GM18517 (cell line): ENCODE data around the gene ARHGEF16.

Source experiments
- ATAC-seq: cut with Tn5 transposase; IDR thresholded peaks from one replicate; pipeline ENCODE4 v1.9.1; 2021; ENCODE audit warnings: mild to moderate bottlenecking, moderate library complexity; ENCODE audit not compliant: unreplicated experiment

ARHGEF16 gene

GRCh38 chr1:3466366-3467075 is 12.1 kb downstream of the ARHGEF16 start:
- no peak for ATAC-seq

DNA sequence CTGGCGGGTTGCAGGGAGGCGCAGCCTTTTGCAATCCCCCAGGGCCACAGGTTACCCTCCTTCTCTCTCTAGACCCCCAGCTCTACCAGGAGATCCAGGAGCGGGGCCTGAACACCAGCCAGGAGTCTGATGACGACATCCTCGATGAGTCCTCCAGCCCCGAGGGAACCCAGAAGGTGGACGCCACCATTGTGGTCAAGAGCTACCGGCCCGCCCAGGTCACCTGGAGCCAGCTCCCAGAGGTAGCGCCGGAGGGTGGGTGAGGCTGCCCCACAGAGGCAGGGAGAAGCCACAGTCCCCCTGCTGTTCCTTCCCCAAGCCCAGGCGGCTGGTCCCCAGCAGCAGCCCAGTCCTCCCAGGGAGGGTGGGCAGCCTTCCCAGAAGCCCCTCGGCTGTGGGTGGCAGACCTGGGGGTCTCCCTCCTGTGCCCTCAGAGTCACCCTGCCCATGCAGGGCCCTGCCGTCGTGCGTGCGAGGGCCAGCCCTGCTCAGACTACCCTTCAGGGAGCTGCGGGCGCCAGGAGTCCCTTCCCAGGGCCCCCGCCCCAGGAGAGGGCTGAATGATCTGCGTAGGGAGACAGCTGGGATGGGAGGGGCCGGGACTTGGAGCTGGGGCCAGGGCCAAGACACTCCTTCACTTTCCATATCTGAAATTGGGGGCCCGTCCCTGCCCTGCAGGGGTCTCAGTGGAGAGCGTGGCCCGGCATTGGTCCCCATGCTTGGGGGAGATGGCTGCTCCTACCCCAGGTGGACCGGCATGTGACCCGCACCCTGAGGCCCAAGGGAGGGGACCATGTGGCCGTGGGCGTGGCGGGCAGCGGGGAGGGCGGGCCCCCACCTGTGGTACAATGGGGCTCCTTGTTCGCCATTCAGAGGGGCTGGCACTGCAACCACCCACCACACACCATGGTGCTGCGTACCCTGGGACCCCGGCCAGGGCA is 12.9 kb downstream of the ARHGEF16 start:
- no peak for ATAC-seq

DNA sequence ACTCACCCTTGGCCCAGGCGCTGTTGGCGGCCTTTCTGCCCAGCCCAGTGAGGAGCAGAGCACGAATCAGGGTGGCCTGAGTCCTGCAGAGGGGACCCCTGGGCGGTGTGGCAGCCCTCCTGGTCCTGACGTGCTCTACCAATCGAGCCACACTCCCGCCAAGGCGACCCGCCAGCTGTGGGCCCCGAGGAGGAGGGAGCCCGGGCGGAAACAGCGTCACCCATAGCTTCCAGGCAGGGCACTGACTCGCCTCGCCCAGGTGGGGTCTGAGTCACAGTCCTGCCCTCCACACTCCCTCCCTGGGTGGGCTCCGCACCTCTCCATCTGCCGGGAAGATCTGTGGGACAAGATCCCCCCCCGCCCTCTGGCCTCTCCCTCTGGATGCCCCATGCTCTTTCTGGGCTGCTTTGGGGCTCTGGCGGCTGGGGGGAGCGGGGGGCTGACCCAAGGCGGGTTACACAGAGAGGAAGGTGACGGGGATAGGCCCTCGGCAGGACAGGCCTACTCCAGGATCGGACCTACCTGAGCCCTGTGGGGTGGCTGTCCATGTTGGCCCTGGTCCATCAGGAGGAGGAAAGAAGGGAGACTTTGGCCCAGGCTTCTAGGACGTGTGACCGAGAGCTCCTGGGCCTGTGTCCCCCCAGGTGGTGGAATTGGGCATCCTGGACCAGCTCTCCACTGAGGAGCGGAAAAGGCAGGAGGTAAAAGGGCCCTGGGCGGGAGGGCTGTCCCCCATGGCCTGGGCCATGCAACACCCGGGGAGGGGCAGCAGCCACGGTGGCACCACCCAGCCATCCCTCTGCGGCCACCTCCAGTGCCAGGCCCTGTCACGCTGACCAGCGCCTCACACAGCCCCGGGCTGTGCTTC is 14.0 kb downstream of the ARHGEF16 start:
- ATAC-seq: no peak

DNA sequence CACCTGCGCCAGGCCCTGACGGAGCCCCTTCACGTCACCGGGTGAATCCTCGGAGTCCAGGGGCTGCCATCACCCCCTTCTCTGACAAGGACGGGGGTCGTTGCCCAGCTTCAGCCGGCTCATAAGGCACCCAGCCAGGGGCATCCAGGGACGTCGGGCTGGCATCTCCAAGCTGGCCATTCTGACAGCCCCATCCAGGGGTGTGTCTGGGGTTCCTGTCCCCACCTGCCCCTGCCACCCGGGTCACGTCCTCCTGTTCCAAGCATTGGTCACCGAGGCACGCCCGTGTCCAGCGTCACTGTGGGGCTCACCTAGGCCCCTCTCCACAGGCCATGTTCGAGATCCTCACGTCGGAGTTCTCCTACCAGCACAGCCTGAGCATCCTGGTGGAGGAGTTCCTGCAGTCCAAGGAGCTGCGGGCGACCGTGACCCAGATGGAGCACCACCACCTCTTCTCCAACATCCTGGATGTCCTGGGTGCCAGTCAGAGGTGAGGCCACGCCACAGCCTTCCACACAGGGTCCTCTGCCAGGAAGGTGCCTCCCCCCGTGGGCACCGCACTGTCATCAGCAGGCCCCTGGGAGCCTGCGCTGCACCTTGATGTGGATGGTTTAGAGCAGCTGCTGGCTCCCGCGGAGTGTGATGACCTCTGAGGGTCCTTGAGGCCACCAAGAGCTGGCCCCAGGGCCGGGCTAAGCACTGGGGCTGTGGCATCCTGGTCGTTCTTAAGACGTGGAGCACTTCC is 14.8 kb downstream of the ARHGEF16 start:
- no peak for ATAC-seq

GRCh38 chr1:3469849-3470649 is 15.6 kb downstream of the ARHGEF16 start:
- ATAC-seq: no peak

DNA sequence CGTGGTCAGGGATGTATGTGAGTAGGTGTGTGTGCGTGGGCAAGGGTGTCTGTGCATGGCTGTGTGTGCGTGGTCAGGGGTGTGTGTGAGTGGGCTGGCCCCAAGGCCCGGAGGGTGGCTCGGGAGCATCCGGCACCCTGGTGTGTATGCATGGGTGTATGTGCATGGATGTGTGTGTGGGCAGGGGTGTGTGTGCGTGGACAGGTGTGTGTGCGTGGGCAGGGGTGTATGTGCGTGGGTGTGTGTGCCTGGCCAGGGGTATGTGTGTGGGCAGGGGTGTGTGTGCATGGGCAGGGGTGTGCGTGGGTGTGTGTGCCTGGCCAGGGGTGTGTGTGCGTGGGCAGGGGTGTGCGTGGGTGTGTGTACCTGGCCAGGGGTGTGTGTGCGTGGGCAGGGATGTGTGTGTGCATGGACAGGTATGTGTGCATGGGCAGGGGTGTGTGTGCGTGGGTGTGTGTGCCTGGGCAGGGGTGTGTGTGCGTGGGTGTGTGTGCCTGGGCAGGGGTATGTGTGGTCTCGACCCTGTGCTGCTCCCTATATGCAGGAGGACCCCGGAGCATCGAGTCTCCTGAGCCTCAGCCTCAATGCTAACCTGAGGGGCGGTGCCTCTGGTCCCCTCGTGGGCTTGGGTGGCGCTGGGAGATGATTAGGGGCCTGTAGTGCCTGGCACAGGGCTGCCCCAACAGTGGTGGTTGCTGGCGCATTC is 16.3 kb downstream of the ARHGEF16 start:
- ATAC-seq: no peak

- no peak for ATAC-seq
These were observed 17.1 kb downstream of the ARHGEF16 start for GRCh38 chr1:3471356-3472087.

GRCh38 chr1:3472088-3472850 is 17.8 kb downstream of the ARHGEF16 start:
- ATAC-seq: no peak

- ATAC-seq: no peak
These were observed 18.4 kb downstream of the ARHGEF16 start for GRCh38 chr1:3472906-3473305.

GRCh38 chr1:3473381-3473844 is 18.9 kb downstream of the ARHGEF16 start:
- ATAC-seq: no peak

- ATAC-seq: no peak
These were observed 19.6 kb downstream of the ARHGEF16 start for GRCh38 chr1:3474016-3474415.

- no peak for ATAC-seq
These were observed 20.0 kb downstream of the ARHGEF16 start for GRCh38 chr1:3474421-3474820.

DNA sequence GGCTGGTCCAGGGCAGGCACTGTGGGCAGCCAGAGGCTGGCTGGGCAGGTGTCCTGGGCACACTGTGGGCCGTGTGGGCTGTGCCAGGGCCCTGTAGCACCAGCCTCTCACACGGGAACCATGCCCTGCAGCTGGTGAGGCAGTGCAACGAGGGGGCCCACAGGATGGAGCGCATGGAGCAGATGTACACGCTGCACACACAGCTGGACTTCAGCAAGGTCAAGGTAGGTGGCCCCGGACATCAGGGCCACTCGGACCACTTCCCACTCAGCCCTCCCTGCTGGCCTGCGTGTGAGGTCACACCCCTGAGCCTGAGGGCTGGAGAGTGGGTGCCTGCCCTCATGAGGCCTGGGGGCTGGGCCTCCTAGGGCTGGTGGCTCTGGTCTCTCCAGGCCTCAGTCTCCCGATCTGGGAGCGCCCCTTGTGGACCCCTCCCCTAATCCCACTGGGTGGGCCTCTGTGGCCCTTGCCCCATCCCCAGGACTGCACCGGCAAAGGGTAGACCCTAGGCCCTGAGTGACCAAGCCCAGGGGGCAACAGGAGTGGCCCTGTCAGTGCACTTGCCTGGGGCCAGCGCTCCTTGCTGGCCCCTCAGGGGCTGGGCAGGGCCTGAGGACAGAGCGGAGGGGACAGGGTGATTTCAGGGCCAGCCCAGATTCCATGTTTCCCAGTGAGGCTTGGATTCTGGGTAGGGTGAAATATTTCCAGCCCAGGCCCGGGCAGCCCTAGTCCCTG is 21.5 kb downstream of the ARHGEF16 start:
- ATAC-seq: no peak

- no peak for ATAC-seq
These were observed 22.2 kb downstream of the ARHGEF16 start for GRCh38 chr1:3476666-3477065.

DNA sequence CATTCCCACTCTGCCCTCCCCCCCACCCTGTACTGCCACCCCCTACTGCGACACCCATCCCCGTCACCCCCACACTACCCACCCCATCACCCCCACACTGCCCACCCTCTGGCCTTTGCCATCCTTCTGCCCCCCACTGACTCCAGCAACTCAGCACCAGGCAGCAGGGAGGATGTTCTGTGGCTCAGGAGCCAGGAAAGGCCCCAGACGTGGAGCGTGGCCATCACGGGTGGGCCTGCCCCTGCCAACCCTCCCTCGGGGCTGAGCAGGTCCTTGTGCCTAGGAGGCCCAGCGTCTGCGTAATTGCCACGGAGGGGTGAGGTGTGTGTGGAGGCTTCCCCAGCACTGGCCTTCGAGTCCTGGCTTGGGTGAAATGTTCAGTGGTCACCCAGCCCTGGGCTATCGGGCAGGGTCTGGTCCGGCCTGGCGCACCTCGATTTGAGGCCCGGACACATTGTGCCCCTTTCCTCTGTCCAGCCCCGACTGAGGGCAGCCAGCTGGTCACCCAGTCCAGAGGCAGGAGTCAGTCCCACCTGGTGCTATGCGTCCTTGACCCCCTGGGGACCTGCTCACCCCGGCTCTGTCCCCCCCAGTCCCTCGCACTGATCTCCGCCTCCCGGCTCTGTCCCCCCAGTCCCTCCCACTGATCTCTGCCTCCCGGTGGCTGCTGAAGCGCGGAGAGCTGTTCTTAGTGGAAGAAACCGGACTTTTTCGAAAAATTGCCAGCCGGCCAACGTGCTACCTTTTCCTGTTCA is 23.0 kb downstream of the ARHGEF16 start:
- ATAC-seq: no peak

DNA sequence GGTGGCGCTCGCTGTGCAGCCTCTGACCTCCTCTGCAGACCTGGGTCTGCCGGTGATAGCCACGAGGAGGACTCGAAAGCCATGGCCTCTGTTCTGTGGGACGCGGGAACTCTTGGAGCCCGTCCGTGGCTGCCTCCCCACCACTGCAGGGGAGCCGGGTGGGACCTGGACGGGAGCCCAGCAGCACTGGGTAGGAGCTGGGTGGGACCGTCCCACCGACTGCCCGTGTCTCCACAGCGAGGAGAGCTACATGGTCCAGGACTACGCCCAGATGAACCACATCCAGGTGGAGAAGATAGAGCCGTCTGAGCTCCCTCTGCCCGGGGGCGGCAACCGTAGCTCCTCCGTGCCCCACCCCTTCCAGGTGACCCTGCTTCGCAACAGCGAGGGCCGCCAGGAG is 23.7 kb downstream of the ARHGEF16 start:
- ATAC-seq: no peak
